22Rv1 (cell line): ENCODE data around the gene FAM24B.
A peak's percentile ranks its signal among the peaks of the same experiment; 100 is the strongest.
"Not testable (repeated sequence)": the region's sequence is repeated elsewhere in the genome, so short reads cannot be mapped to it uniquely, and the experiment has no call there.

ENCODE experiments used
- H3K27ac ChIP-seq: fragments of 450-650 bp; 2 replicates; pipeline ENCODE4 v1.5.1; 2017
- CTCF ChIP-seq: fragments of 450-650 bp; IDR thresholded peaks from 2 replicates; pipeline ENCODE4 v1.5.1; 2017; ENCODE audit warnings: mild to moderate bottlenecking
- ZFX ChIP-seq: fragments of 450-650 bp; IDR thresholded peaks from 2 replicates; pipeline ENCODE4 v1.6.1; 2017; ENCODE audit warnings: antibody characterized with exemption, borderline replicate concordance

FAM24B gene

GRCh38 chr10:122882766-122883165 lies 3.4 kb upstream of the FAM24B start:
- no peak overlapping the region for H3K27ac ChIP-seq
- TF ChIP-seq CTCF (no peak), ZFX (no peak)

GRCh38 chr10:122878799-122879338 lies 512 bp downstream of the FAM24B start:
- no peak for TF ChIP-seq ZFX
- TF ChIP-seq CTCF, result no peak
- peak overlapping the region; percentile 95 for H3K27ac ChIP-seq

- H3K27ac ChIP-seq, result no peak overlapping the region
- no peak for TF ChIP-seq ZFX
- TF ChIP-seq CTCF, result no peak
These were observed 2.1 kb downstream of the FAM24B start for GRCh38 chr10:122877264-122877663.

- TF ChIP-seq ZFX (no peak), CTCF (no peak)
- no peak overlapping the region for H3K27ac ChIP-seq
These were observed 2.9 kb downstream of the FAM24B start for GRCh38 chr10:122876467-122876855.

- no peak for TF ChIP-seq ZFX
- TF ChIP-seq CTCF, result no peak
- no peak overlapping the region for H3K27ac ChIP-seq
These were observed 3.4 kb downstream of the FAM24B start for GRCh38 chr10:122875843-122876466.

- not testable (repeated sequence) for H3K27ac ChIP-seq
These were observed 7.4 kb downstream of the FAM24B start for GRCh38 chr10:122871947-122872346.

GRCh38 chr10:122868768-122869167 lies 10.6 kb downstream of the FAM24B start:
- H3K27ac ChIP-seq, result not testable (repeated sequence)

GRCh38 chr10:122866757-122867482 lies 12.5 kb downstream of the FAM24B start:
- not testable (repeated sequence) for H3K27ac ChIP-seq

- TF ChIP-seq ZFX (no peak), CTCF (no peak)
- no peak overlapping the region for H3K27ac ChIP-seq
These were observed 14.5 kb downstream of the FAM24B start for GRCh38 chr10:122864901-122865300.
